Measurements from ENCODE around the gene APOD.

Gene APOD

GRCh38 chr3:195553268-195553667 is 30.5 kb downstream of the APOD start:
- no peak for DNase-seq (ENCODE audit: low read depth)

GRCh38 chr3:195551381-195551978 is 32.3 kb downstream of the APOD start:
- no peak for DNase-seq (ENCODE audit: low read depth)

GRCh38 chr3:195550723-195551122 is 33.0 kb downstream of the APOD start:
- DNase-seq (ENCODE audit: low read depth) = no peak

- DNase-seq (ENCODE audit: low read depth) = no peak
These were observed 33.7 kb downstream of the APOD start for GRCh38 chr3:195549931-195550519.

- DNase-seq (ENCODE audit: low read depth) = no peak
These were observed 34.8 kb downstream of the APOD start for GRCh38 chr3:195548987-195549386.

- no peak for DNase-seq (ENCODE audit: low read depth)
These were observed 35.2 kb downstream of the APOD start for GRCh38 chr3:195548501-195548900.

GRCh38 chr3:195548006-195548405 is 35.7 kb downstream of the APOD start:
- no peak for DNase-seq (ENCODE audit: low read depth)

- DNase-seq (ENCODE audit: low read depth) = peak; percentile 89
These were observed 37.6 kb downstream of the APOD start for GRCh38 chr3:195546130-195546560.

- no peak for DNase-seq (ENCODE audit: low read depth)
These were observed 39.1 kb downstream of the APOD start for GRCh38 chr3:195544634-195545033.

GRCh38 chr3:195544230-195544536 is 39.6 kb downstream of the APOD start:
- DNase-seq (ENCODE audit: low read depth) = no peak

- DNase-seq (ENCODE audit: low read depth) = no peak
These were observed 40.1 kb downstream of the APOD start for GRCh38 chr3:195543500-195544229.

GRCh38 chr3:195542698-195543499 is 40.8 kb downstream of the APOD start, which contains the start of gene PPP1R2:
Gene PPP1R2 (minus strand): TSS chr3:195543325. CDS start chr3:195543025, 300 bp downstream.
- peak; percentile 80 for DNase-seq (ENCODE audit: low read depth)

GRCh38 chr3:195542316-195542697 is 41.4 kb downstream of the APOD start:
- DNase-seq (ENCODE audit: low read depth) = no peak

- DNase-seq (ENCODE audit: low read depth) = no peak
These were observed 43.2 kb downstream of the APOD start for GRCh38 chr3:195540511-195540910.

GRCh38 chr3:195540027-195540426 is 43.7 kb downstream of the APOD start:
- no peak for DNase-seq (ENCODE audit: low read depth)

- DNase-seq (ENCODE audit: low read depth) = no peak
These were observed 44.3 kb downstream of the APOD start for GRCh38 chr3:195539479-195539878.

- DNase-seq (ENCODE audit: low read depth) = no peak
These were observed 45.7 kb downstream of the APOD start for GRCh38 chr3:195537995-195538394.

- DNase-seq (ENCODE audit: low read depth) = no peak
These were observed 48.4 kb downstream of the APOD start for GRCh38 chr3:195535293-195535692.

- DNase-seq (ENCODE audit: low read depth) = no peak
These were observed 50.9 kb downstream of the APOD start for GRCh38 chr3:195532834-195533233.

- DNase-seq (ENCODE audit: low read depth) = no peak
These were observed 51.4 kb downstream of the APOD start for GRCh38 chr3:195532345-195532744.

- no peak for DNase-seq (ENCODE audit: low read depth)
These were observed 52.1 kb downstream of the APOD start for GRCh38 chr3:195531683-195532082.

GRCh38 chr3:195526492-195526891 is 57.2 kb downstream of the APOD start:
- DNase-seq (ENCODE audit: low read depth) = no peak
